ENCODE measurements around the gene GPC5. TPM values are rescaled to one million over a fixed set of nuclear protein-coding genes. Genes with fewer than 3 reads are reported as not detected.

GPC5 gene
- total and polyA plus RNA-seq, 2 donors (not counting 3 experiments of a cell fraction or from before 2014, with no cell fraction given) = 0.59 to 0.97 TPM

DNA sequence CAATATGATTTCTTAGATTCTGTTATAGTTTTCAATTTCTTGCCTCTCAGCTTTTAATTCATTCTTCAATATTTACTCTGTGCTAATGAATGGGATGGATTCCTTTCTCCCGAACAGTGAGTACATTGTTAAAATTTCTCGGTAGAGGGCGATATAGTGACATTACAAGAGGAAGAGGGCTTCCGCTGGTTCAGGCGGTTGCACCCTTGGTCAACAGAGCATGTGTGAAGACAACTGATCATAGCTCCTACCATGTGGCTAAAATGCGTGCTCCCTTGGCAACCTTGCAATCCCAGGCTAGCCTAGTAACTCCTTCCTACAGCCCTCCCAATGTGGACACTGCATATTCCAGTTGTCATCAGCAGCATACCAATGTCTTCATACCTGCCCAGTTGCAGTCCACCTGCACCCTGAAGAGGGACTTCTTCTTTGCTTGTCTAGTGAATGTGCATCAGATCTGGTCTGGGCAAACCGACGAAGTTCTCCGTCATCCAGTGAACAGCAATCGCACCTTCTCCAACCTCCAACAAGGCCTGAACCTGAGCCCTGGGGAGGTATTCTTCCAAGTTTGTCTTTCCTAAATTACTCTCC is 1175.1 kb downstream of the GPC5 start:
- Histone ChIP-seq H3K4me1 (ENCODE audit: control insufficient read depth, extremely low read depth, insufficient read depth, low read length) (no peaks in the 10 kb centered on the region), H2AFZ (ENCODE audit: low read depth, low read length) (no peak overlapping the region), H3K4me2 (ENCODE audit: insufficient read depth, low read length) (no peak overlapping the region), H3K9me1 (replicated peaks; ENCODE audit: control insufficient read depth, extremely low read depth, insufficient read depth, low read length) (no peaks in the 10 kb centered on the region), H3K27me3 (ENCODE audit: control insufficient read depth in 2 of 2, insufficient read depth in 2 of 2, low read length in 2 of 2) (no peaks in the 10 kb centered on the region), H3K9me3 (replicated peaks; ENCODE audit: control insufficient read depth, insufficient read depth, low read length) (peaks cover 5% of the 10 kb centered on the region), H4K20me1 (replicated peaks; ENCODE audit: control insufficient read depth, extremely low read depth, insufficient read depth, low read length) (no peaks in the 10 kb centered on the region), H3K27ac (ENCODE audit: insufficient read depth, low read depth, low read length) (no peak overlapping the region), H3K4me3 (replicated peaks in 1 of 3; ENCODE audit: insufficient read depth in 1 of 3, low read depth in 1 of 3, low read length in 3 of 3) (no peak overlapping the region), H3K79me2 (ENCODE audit: control insufficient read depth, insufficient read depth, low read length) (no peaks in the 10 kb centered on the region), H3K36me3 (ENCODE audit: control insufficient read depth in 2 of 2, extremely low read depth in 1 of 2, insufficient read depth in 2 of 2, low read length in 2 of 2) (no peaks in the 10 kb centered on the region), H3K9ac (replicated peaks; ENCODE audit: extremely low read depth, insufficient read depth, low read length) (no peak overlapping the region)
- POLR2A ChIA-PET = no interaction called here
- CTCF ChIA-PET = no interaction called here
- no peak for TF ChIP-seq MYC (IDR thresholded peaks at IDR 0.05; ENCODE audit: low read depth, low read length)
- TF ChIP-seq POLR2AphosphoS5 (IDR thresholded peaks at IDR 0.05; ENCODE audit: insufficient read depth, low read depth, low read length) = no peak
- TF ChIP-seq GATA2 (IDR thresholded peaks at IDR 0.05; ENCODE audit: insufficient read depth, insufficient read length, low read depth, low read length) = no peak
- TF ChIP-seq MAX (IDR thresholded peaks at IDR 0.05; ENCODE audit: insufficient read depth, insufficient read length) = no peak
- TF ChIP-seq JUN (IDR thresholded peaks at IDR 0.05; ENCODE audit: borderline replicate concordance, insufficient read depth, insufficient read length, low read depth) = no peak
- TF ChIP-seq CTCF (IDR thresholded peaks at IDR 0.05; ENCODE audit: extremely low read depth in 1 of 2, insufficient read depth in 1 of 2, low read depth in 1 of 2, low read length in 2 of 2) = no peak
- TF ChIP-seq POLR2A (IDR thresholded peaks at IDR 0.05; ENCODE audit: low read depth, low read length) = no peak
- no peak for TF ChIP-seq FOS (IDR thresholded peaks at IDR 0.05; ENCODE audit: borderline replicate concordance, insufficient read depth, low read length)
- TF ChIP-seq EZH2 (IDR thresholded peaks at IDR 0.05; ENCODE audit: borderline replicate concordance, low read depth, low read length, severe bottlenecking) = no peak
- dilution Hi-C loops (cut with MboI; ENCODE audit: extremely low pct_ligation_motif_present, low sequenced_read_pairs) (no loop called here), intact Hi-C loops (cut with micrococcal nuclease) (no loop called here)
- DNase-seq (ENCODE audit: low read depth, low spot score) = no peak
- FAIRE-seq = no peak
- BruUV-seq (replicated peaks) = no TSS peak

Data from endothelial cell of umbilical vein (primary cell).